ENCODE data around the gene SLC12A2. TPM values are rescaled to one million over a fixed set of nuclear protein-coding genes. Genes with fewer than 3 reads are reported as not detected.

Gene SLC12A2
- total RNA-seq, 1 experiment from 2014 or later = 85.2 TPM

DNA sequence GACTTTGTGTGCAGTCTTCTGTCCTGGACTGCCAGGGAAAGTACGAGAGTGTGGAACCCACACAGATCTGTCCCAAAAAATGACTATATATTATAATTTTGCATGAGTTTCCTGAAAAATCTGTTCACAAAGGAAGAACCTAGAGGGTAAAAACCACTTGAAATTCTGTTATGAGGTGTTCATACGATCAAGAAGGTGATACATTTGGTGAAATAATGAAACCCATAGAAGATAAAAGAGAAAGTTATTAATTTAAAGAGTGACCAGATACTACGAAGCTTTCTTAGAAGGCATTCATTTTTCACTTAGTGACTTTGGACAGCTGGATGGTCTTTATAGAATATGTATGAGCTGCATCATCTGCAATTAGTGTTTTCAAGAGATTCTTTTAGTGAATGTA, 32.9 kb downstream of the SLC12A2 start:
- H3K27me3 ChIP-seq (replicated peaks; ENCODE audit: control insufficient read depth, insufficient read depth, low read length) = no peaks in the 10 kb centered on the region
- no peaks in the 10 kb centered on the region for H3K36me3 ChIP-seq (ENCODE audit: control insufficient read depth, insufficient read depth, low read length)
- no peak overlapping the region for H3K27ac Mint-ChIP-seq (ENCODE audit: unreplicated experiment)
- peaks cover 2% of the 10 kb centered on the region; the same call in 1 of the 2 replicates for H3K4me1 ChIP-seq
- BruUV-seq (replicated peaks) = no TSS peak
- H3K4me1 Mint-ChIP-seq (ENCODE audit: low read depth, unreplicated experiment) = no peaks in the 10 kb centered on the region
- intact Hi-C loops (cut with micrococcal nuclease; ENCODE audit: unreplicated experiment) = no loop called here
- peaks cover 7% of the 10 kb centered on the region; the same call in 1 of the 2 replicates for H3K9me3 ChIP-seq
- no peak overlapping the region for H3K4me3 Mint-ChIP-seq (ENCODE audit: unreplicated experiment)
- ChIA-PET CTCF (no interaction called here), POLR2A (no interaction called here)
- no peak overlapping the region for H3K4me3 ChIP-seq (ENCODE audit: low read depth, low read length)
- TF ChIP-seq, protein P1, sequence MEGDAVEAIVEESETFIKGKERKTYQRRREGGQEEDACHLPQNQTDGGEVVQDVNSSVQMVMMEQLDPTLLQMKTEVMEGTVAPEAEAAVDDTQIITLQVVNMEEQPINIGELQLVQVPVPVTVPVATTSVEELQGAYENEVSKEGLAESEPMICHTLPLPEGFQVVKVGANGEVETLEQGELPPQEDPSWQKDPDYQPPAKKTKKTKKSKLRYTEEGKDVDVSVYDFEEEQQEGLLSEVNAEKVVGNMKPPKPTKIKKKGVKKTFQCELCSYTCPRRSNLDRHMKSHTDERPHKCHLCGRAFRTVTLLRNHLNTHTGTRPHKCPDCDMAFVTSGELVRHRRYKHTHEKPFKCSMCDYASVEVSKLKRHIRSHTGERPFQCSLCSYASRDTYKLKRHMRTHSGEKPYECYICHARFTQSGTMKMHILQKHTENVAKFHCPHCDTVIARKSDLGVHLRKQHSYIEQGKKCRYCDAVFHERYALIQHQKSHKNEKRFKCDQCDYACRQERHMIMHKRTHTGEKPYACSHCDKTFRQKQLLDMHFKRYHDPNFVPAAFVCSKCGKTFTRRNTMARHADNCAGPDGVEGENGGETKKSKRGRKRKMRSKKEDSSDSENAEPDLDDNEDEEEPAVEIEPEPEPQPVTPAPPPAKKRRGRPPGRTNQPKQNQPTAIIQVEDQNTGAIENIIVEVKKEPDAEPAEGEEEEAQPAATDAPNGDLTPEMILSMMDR (IDR thresholded peaks at IDR 0.05; ENCODE audit: insufficient read depth in 1 of 2, low read depth in 1 of 2, low read length in 1 of 2, severe bottlenecking in 1 of 2, unreplicated experiment in 1 of 2) = no peak
- H3K9me3 Mint-ChIP-seq (ENCODE audit: unreplicated experiment) = no peaks in the 10 kb centered on the region
- DNase-seq = no peak
- peaks cover 61% of the 10 kb centered on the region for H3K36me3 Mint-ChIP-seq (ENCODE audit: insufficient read depth, unreplicated experiment)
- H3K27me3 Mint-ChIP-seq (ENCODE audit: insufficient read depth, unreplicated experiment) = no peaks in the 10 kb centered on the region

DNA sequence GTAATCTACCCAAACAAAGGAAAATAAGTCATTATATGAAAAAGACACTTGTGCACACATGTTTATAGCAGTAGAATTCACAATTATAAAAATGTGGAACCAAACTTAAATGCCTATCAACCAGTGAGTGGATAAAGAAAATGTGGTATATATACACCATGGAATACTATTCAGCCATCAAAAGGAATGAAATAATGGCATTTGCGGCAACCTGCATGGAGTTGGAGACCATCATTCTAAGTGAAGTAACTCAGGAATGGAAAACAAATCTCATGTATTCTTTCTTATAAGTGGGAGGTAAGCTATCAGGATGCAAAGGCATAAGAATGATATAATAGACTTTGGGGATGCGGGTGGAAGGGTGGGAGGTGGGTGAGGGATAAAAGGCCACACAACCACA, 34.6 kb downstream of the SLC12A2 start:
- Mint-ChIP-seq H3K27me3 (ENCODE audit: insufficient read depth, unreplicated experiment) (no peaks in the 10 kb centered on the region), H3K4me1 (ENCODE audit: low read depth, unreplicated experiment) (no peaks in the 10 kb centered on the region), H3K27ac (ENCODE audit: unreplicated experiment) (no peak overlapping the region), H3K9me3 (ENCODE audit: unreplicated experiment) (no peaks in the 10 kb centered on the region), H3K36me3 (ENCODE audit: insufficient read depth, unreplicated experiment) (peaks cover 63% of the 10 kb centered on the region), H3K4me3 (ENCODE audit: unreplicated experiment) (no peak overlapping the region)
- H3K4me3 ChIP-seq (ENCODE audit: low read depth, low read length) = no peak overlapping the region
- no peak for DNase-seq
- no peaks in the 10 kb centered on the region for H3K27me3 ChIP-seq (replicated peaks; ENCODE audit: control insufficient read depth, insufficient read depth, low read length)
- BruUV-seq (replicated peaks) = no TSS peak
- peaks cover 14% of the 10 kb centered on the region; the same call in 1 of the 2 replicates for H3K4me1 ChIP-seq
- CTCF ChIA-PET = no interaction called here
- TF ChIP-seq, protein P1 (IDR thresholded peaks at IDR 0.05; ENCODE audit: insufficient read depth in 1 of 2, low read depth in 1 of 2, low read length in 1 of 2, severe bottlenecking in 1 of 2, unreplicated experiment in 1 of 2) = no peak
- peaks cover 7% of the 10 kb centered on the region; the same call in 1 of the 2 replicates for H3K9me3 ChIP-seq
- no peaks in the 10 kb centered on the region for H3K36me3 ChIP-seq (ENCODE audit: control insufficient read depth, insufficient read depth, low read length)
- intact Hi-C loops (cut with micrococcal nuclease; ENCODE audit: unreplicated experiment) = no loop called here
- POLR2A ChIA-PET = interaction anchor here (0.6 kb wide), 1 partner anchor 30 kb away, joined by 3 read pairs; no protein-coding TSS in a partner anchor

DNA sequence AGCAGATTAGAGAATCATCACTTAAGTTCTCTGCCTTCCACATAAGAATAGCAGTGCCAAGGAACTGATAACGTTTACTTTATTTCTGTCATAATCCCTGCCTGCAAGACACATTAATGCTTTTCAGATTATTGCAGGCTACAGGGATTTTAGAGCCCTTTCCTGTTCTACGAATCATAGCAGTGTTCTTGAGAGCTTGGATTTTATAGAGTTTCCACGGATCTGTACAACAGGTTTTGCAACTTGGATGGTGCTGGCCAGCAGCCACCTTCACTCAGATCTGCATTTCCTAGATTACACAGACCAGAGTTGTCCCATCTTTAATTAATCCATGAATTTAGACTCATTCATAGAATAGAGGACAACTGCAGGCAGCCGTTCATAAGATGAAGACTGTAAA, 38.1 kb downstream of the SLC12A2 start:
- H3K36me3 Mint-ChIP-seq (ENCODE audit: insufficient read depth, unreplicated experiment) = peaks cover 40% of the 10 kb centered on the region
- H3K27me3 Mint-ChIP-seq (ENCODE audit: insufficient read depth, unreplicated experiment) = no peaks in the 10 kb centered on the region
- no TSS peak for BruUV-seq (replicated peaks)
- no peak overlapping the region for H3K4me3 ChIP-seq (ENCODE audit: low read depth, low read length)
- peaks cover 14% of the 10 kb centered on the region; the same call in 1 of the 2 replicates for H3K4me1 ChIP-seq
- TF ChIP-seq, protein P1 (IDR thresholded peaks at IDR 0.05; ENCODE audit: insufficient read depth in 1 of 2, low read depth in 1 of 2, low read length in 1 of 2, severe bottlenecking in 1 of 2, unreplicated experiment in 1 of 2) = no peak
- no peak overlapping the region for H3K4me3 Mint-ChIP-seq (ENCODE audit: unreplicated experiment)
- H3K4me1 Mint-ChIP-seq (ENCODE audit: low read depth, unreplicated experiment) = no peaks in the 10 kb centered on the region
- POLR2A ChIA-PET = no interaction called here
- H3K27ac Mint-ChIP-seq (ENCODE audit: unreplicated experiment) = no peak overlapping the region
- peak in 1 of 2 experiments; percentile 41 for DNase-seq
- no peaks in the 10 kb centered on the region for H3K36me3 ChIP-seq (ENCODE audit: control insufficient read depth, insufficient read depth, low read length)
- no peaks in the 10 kb centered on the region for H3K9me3 Mint-ChIP-seq (ENCODE audit: unreplicated experiment)
- H3K9me3 ChIP-seq = peaks cover 7% of the 10 kb centered on the region; the same call in 1 of the 2 replicates
- CTCF ChIA-PET = no interaction called here
- no peaks in the 10 kb centered on the region for H3K27me3 ChIP-seq (replicated peaks; ENCODE audit: control insufficient read depth, insufficient read depth, low read length)
- intact Hi-C loops (cut with micrococcal nuclease; ENCODE audit: unreplicated experiment) = no loop called here

All from Caco-2 (cell line).